PC-3 (cell line): ENCODE results near the gene POLA1. TPM values are rescaled to one million over a fixed set of nuclear protein-coding genes. Genes with fewer than 3 reads are reported as not detected.

ENCODE experiments used
- ATAC-seq: fragments of 200-7000 bp; cut with Tn5 transposase; 2 replicates; pipeline ENCODE4 v1.9.1; 2020; ENCODE audit warnings: mild to moderate bottlenecking, moderate library complexity
- BruUV-seq: library from RNA; stranded (reverse); fragments of 400-500 nt; replicated peaks from 2 replicates; lab custom pipeline; 2021; lab: Mats Ljungman, UMichigan
- CTCF ChIA-PET: fragments of 300-600 bp; sonication (Branson Sonifier 250); formaldehyde crosslinking; loops from one replicate; lab custom pipeline; 2022; ENCODE audit warnings: antibody characterized with exemption; lab: Charles Lee
- POLR2A ChIA-PET: fragments of 300-600 bp; sonication (Branson Sonifier 250); formaldehyde crosslinking; loops from one replicate; lab custom pipeline; 2022; ENCODE audit warnings: antibody characterized with exemption; ENCODE audit not compliant: unreplicated experiment; lab: Charles Lee
- DNase-seq: peaks from one replicate; pipeline ENCODE4 v3.0.0-alpha.2; 2015
- H2AFZ ChIP-seq: fragments of 300-600 bp; sonication (generic); 2 replicates; pipeline ENCODE4 v1.6.0; 2016; ENCODE audit warnings: antibody characterized with exemption, low read length
- H3F3A ChIP-seq: fragments of 300-600 bp; sonication (generic); one replicate; pipeline ENCODE4 v1.6.0; 2017; ENCODE audit warnings: antibody characterized with exemption, low read length, control low read depth, mild to moderate bottlenecking; ENCODE audit not compliant: unreplicated experiment
- H3K27ac ChIP-seq: fragments of 300-600 bp; sonication (generic); 2 replicates; pipeline ENCODE4 v1.5.1; 2016; ENCODE audit warnings: mild to moderate bottlenecking, low read length
- H3K27me3 ChIP-seq: fragments of 300-600 bp; sonication (generic); 2 replicates; pipeline ENCODE4 v1.6.1; 2016; ENCODE audit warnings: low read length, mixed read lengths
- H3K36me3 ChIP-seq: fragments of 300-600 bp; sonication (generic); 2 replicates; pipeline ENCODE4 v1.6.1; 2016; ENCODE audit warnings: low read depth, mixed run types, low read length, mixed read lengths
- H3K4me1 ChIP-seq: fragments of 300-600 bp; sonication (generic); 2 replicates; pipeline ENCODE4 v1.5.1; 2016; ENCODE audit warnings: low read length; ENCODE audit not compliant: insufficient read depth
- H3K4me2 ChIP-seq: fragments of 300-600 bp; sonication (generic); 2 replicates; pipeline ENCODE4 v1.6.0; 2016; ENCODE audit warnings: low read length
- H3K4me3 ChIP-seq: fragments of 300-600 bp; sonication (generic); 2 replicates; pipeline ENCODE4 v1.5.1; 2016; ENCODE audit warnings: mild to moderate bottlenecking, low read length, mixed read lengths
- H3K79me2 ChIP-seq: fragments of 300-600 bp; sonication (generic); 2 replicates; pipeline ENCODE4 v1.6.1; 2017; ENCODE audit warnings: low read length, mixed read lengths
- H3K9ac ChIP-seq: fragments of 300-600 bp; sonication (generic); 2 replicates; pipeline ENCODE4 v1.6.0; 2016; ENCODE audit warnings: mild to moderate bottlenecking, low read length
- H3K9me2 ChIP-seq: fragments of 300-600 bp; sonication (generic); replicated peaks from 2 replicates; pipeline ENCODE4 v1.6.1; 2016; ENCODE audit warnings: mixed run types, low read length, mixed read lengths
- H3K9me3 ChIP-seq: fragments of 300-600 bp; sonication (generic); 2 replicates; pipeline ENCODE4 v1.6.1; 2016; ENCODE audit warnings: low read length, mixed read lengths
- H4K20me1 ChIP-seq: fragments of 300-600 bp; sonication (generic); 2 replicates; pipeline ENCODE4 v1.6.1; 2016; ENCODE audit warnings: low read length, mixed read lengths
- CTCF ChIP-seq: fragments of 300-600 bp; sonication (generic); conservative IDR thresholded peaks from 2 replicates; pipeline ENCODE4 v1.5.1; 2017; ENCODE audit warnings: antibody characterized with exemption, low read depth, mild to moderate bottlenecking, low read length
- EZH2 ChIP-seq: fragments of 300-600 bp; sonication (generic); IDR thresholded peaks from one replicate; pipeline ENCODE4 v1.6.1; 2017; ENCODE audit warnings: antibody characterized with exemption, mild to moderate bottlenecking, low read length; ENCODE audit not compliant: unreplicated experiment
- EZH2phosphoT487 ChIP-seq: fragments of 300-600 bp; sonication (generic); IDR thresholded peaks from 2 replicates; pipeline ENCODE4 v1.6.1; 2018; ENCODE audit warnings: mild to moderate bottlenecking, antibody characterized with exemption, low read length, borderline replicate concordance
- intact Hi-C: fragments of 100-400 bp; cut with micrococcal nuclease; formaldehyde crosslinking; loops from 2 replicates; pipeline ENCODE4 v1.9.0; 2023
- total RNA-seq: library from RNA; depleted of rRNA; stranded (reverse); fragments of >200 nt; gene quantifications from 2 replicates; pipeline ENCODE4 v1.2.3, GENCODE V29; 2014

Gene POLA1
- total RNA-seq, 1 experiment from 2014 or later: 19.6 TPM

GRCh38 chrX:24646745-24647182, 47.0 kb upstream of the POLA1 start:
- no peaks in the 10 kb centered on the region for H3K36me3 ChIP-seq
- H3K27me3 ChIP-seq: peaks cover 10% of the 10 kb centered on the region; the same call in 1 of the 2 replicates
- TF ChIP-seq CTCF: no peak
- ChIA-PET POLR2A (no interaction called here), CTCF (no interaction called here)
- no peaks in the 10 kb centered on the region for H3K79me2 ChIP-seq
- DNase-seq (no peak), ATAC-seq (no peak)
- no peaks in the 10 kb centered on the region for H4K20me1 ChIP-seq
- no peak overlapping the region for H2AFZ ChIP-seq
- H3K27ac ChIP-seq: no peak overlapping the region
- no peaks in the 10 kb centered on the region for H3F3A ChIP-seq
- H3K4me2 ChIP-seq: no peak overlapping the region
- BruUV-seq: no TSS peak
- peaks cover 14% of the 10 kb centered on the region for H3K4me1 ChIP-seq
- intact Hi-C loops: no loop called here
- no peaks in the 10 kb centered on the region for H3K9me2 ChIP-seq
- H3K9ac ChIP-seq: no peak overlapping the region
- no peaks in the 10 kb centered on the region for H3K9me3 ChIP-seq
- H3K4me3 ChIP-seq: no peak overlapping the region

- ATAC-seq (no peak), DNase-seq (no peak)
- H3K27me3 ChIP-seq: peaks cover 10% of the 10 kb centered on the region; the same call in 1 of the 2 replicates
- no peak within 1 kb of the TSS for H3K9ac ChIP-seq
- ChIA-PET CTCF (no interaction called here), POLR2A (no interaction called here)
- H3K4me2 ChIP-seq: no peak within 1 kb of the TSS
- no peaks in the 10 kb centered on the region for H3K9me2 ChIP-seq
- no TSS peak for BruUV-seq
- intact Hi-C loops: no loop called here
- H3K4me3 ChIP-seq: no peak within 1 kb of the TSS
- H4K20me1 ChIP-seq: no peaks in the 10 kb centered on the region
- no peaks in the 10 kb centered on the region for H3K36me3 ChIP-seq
- H3K9me3 ChIP-seq: no peaks in the 10 kb centered on the region
- no peak within 1 kb of the TSS for H3K27ac ChIP-seq
- H2AFZ ChIP-seq: no peak within 1 kb of the TSS
- no peak for TF ChIP-seq CTCF
- TF ChIP-seq EZH2phosphoT487: no peak
- no peak for TF ChIP-seq EZH2
- H3F3A ChIP-seq: no peaks in the 10 kb centered on the region
- H3K79me2 ChIP-seq: no peaks in the 10 kb centered on the region
- H3K4me1 ChIP-seq: peaks cover 14% of the 10 kb centered on the region
Measured at GRCh38 chrX:24647257-24648058, 46.3 kb upstream of the POLA1 start, which contains the start of gene PCYT1B. Gene PCYT1B, minus strand, starts transcription at chrX:24647347. Its CDS starts 242 bp downstream, at chrX:24647105.

DNA sequence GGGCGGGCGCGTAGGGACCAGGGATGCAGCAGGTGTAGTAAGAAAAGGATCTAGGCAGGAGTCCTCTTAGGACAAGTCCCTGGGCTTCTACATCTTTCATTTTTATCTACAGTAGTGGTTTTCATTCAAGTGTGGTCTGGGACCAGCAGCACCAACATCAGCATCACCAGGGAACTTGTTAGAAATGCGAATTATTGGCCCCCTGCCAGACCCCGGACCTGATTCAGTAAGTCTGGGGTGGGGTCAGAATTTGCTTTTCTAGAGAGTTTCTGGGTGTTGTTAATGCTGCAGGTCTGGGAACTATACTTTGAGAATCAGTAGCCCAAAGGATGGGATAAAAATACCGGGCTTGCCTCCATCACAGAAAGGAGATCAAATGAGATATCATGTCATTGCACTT, 45.2 kb upstream of the POLA1 start:
- TF ChIP-seq EZH2 (no peak), CTCF (no peak), EZH2phosphoT487 (no peak)
- no peaks in the 10 kb centered on the region for H3K9me3 ChIP-seq

More for the DNA sequence above, 45.2 kb upstream of the POLA1 start:
- Histone ChIP-seq H4K20me1 (no peaks in the 10 kb centered on the region), H3K79me2 (no peaks in the 10 kb centered on the region), H3K36me3 (no peaks in the 10 kb centered on the region), H3K4me1 (0 out of 2 replicates have a peak, but pooled peaks cover 4% of the 10 kb centered on the region), H3K4me3 (no peak overlapping the region), H2AFZ (no peak overlapping the region), H3K27me3 (peaks cover 10% of the 10 kb centered on the region; the same call in 1 of the 2 replicates), H3K4me2 (no peak overlapping the region), H3K9me2 (no peaks in the 10 kb centered on the region), H3K9ac (no peak overlapping the region), H3K27ac (no peak overlapping the region), H3F3A (no peaks in the 10 kb centered on the region)
- intact Hi-C loops: no loop called here
- no peak for DNase-seq
- ChIA-PET POLR2A (no interaction called here), CTCF (no interaction called here)
- ATAC-seq: no peak
- no TSS peak for BruUV-seq
